Measurements from ENCODE around the gene EPS15.

Gene EPS15

GRCh38 chr1:51369171-51369570 lies 149.9 kb downstream of the EPS15 start:
- DNase-seq = no peak

GRCh38 chr1:51365774-51366173 lies 153.3 kb downstream of the EPS15 start:
- no peak for DNase-seq

- DNase-seq = no peak
These were observed 159.2 kb downstream of the EPS15 start for GRCh38 chr1:51359879-51360278.

GRCh38 chr1:51355382-51355781 lies 163.7 kb downstream of the EPS15 start:
- no peak for DNase-seq

- DNase-seq = no peak
These were observed 164.7 kb downstream of the EPS15 start for GRCh38 chr1:51354416-51354815.

GRCh38 chr1:51351907-51352306 lies 167.2 kb downstream of the EPS15 start:
- no peak for DNase-seq

- DNase-seq = no peak
These were observed 169.2 kb downstream of the EPS15 start for GRCh38 chr1:51349862-51350261.

GRCh38 chr1:51348147-51348527 lies 170.9 kb downstream of the EPS15 start:
- DNase-seq = no peak

GRCh38 chr1:51347398-51348146 lies 171.5 kb downstream of the EPS15 start:
- DNase-seq = no peak

GRCh38 chr1:51346086-51346942 lies 172.8 kb downstream of the EPS15 start:
- DNase-seq = no peak

- no peak for DNase-seq
These were observed 173.8 kb downstream of the EPS15 start for GRCh38 chr1:51345300-51345687.

GRCh38 chr1:51344602-51345299 lies 174.3 kb downstream of the EPS15 start:
- DNase-seq = no peak

- no peak for DNase-seq
These were observed 174.8 kb downstream of the EPS15 start for GRCh38 chr1:51344276-51344601.

- DNase-seq = no peak
These were observed 175.4 kb downstream of the EPS15 start for GRCh38 chr1:51343624-51344023.

GRCh38 chr1:51342591-51343206 lies 176.4 kb downstream of the EPS15 start:
- no peak for DNase-seq

- DNase-seq = no peak
These were observed 177.1 kb downstream of the EPS15 start for GRCh38 chr1:51341876-51342496.

- no peak for DNase-seq
These were observed 178.7 kb downstream of the EPS15 start for GRCh38 chr1:51340380-51340779.

- DNase-seq = no peak
These were observed 182.4 kb downstream of the EPS15 start for GRCh38 chr1:51336711-51337110.

- DNase-seq = no peak
These were observed 183.1 kb downstream of the EPS15 start for GRCh38 chr1:51336004-51336403.

GRCh38 chr1:51331206-51332100 lies 187.6 kb downstream of the EPS15 start:
- no peak for DNase-seq

- DNase-seq = no peak
These were observed 188.5 kb downstream of the EPS15 start, which contains the start of gene TTC39A for GRCh38 chr1:51330331-51331201. Gene TTC39A (minus strand): TSS chr1:51330562. CDS start chr1:51330477, 85 bp downstream.
